B cell (primary cell): Measurements from ENCODE around the gene VPS11.

Source experiments
- CTCF ChIP-seq: fragments of 200-600 bp; IDR thresholded peaks from one replicate; pipeline ENCODE4 v1.8.0; 2022; ENCODE audit warnings: antibody characterized with exemption, mild to moderate bottlenecking
- EZH2 ChIP-seq: IDR thresholded peaks from 2 replicates; pipeline ENCODE4 v1.6.1; 2012; ENCODE audit warnings: borderline replicate concordance, low read depth, mild to moderate bottlenecking, moderate library complexity, low read length; ENCODE audit not compliant: insufficient read depth, poor library complexity, severe bottlenecking

- TF ChIP-seq CTCF (no peak), EZH2 (no peak)
These were observed 37.1 kb upstream of the VPS11 start, which contains the start of gene SLC37A4 for GRCh38 chr11:119030329-119031047.
